NCI-H128 (cell line): ENCODE measurements around the gene FAM151B.
"Not testable (repeated sequence)": the region's sequence is repeated elsewhere in the genome, so short reads cannot be mapped to it uniquely, and the experiment has no call there.

Experiments
- DNase-seq: peaks from one replicate; lab custom pipeline; 2025; ENCODE audit not compliant: unreplicated experiment; lab: John Stamatoyannopoulos, UW

Gene FAM151B, protein sequence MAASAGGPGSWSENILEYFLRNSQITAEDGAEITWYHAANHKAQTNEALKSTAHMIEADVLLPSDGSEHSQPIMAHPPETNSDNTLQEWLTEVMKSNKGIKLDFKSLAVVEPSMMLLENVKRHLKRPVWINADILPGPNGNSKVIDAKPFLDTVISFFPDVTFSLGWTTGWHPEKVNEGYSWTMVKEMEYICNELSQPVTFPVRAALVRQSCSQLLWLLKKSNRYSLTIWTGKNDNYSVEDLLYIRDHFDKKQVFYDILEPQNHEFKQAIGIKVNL

DNA sequence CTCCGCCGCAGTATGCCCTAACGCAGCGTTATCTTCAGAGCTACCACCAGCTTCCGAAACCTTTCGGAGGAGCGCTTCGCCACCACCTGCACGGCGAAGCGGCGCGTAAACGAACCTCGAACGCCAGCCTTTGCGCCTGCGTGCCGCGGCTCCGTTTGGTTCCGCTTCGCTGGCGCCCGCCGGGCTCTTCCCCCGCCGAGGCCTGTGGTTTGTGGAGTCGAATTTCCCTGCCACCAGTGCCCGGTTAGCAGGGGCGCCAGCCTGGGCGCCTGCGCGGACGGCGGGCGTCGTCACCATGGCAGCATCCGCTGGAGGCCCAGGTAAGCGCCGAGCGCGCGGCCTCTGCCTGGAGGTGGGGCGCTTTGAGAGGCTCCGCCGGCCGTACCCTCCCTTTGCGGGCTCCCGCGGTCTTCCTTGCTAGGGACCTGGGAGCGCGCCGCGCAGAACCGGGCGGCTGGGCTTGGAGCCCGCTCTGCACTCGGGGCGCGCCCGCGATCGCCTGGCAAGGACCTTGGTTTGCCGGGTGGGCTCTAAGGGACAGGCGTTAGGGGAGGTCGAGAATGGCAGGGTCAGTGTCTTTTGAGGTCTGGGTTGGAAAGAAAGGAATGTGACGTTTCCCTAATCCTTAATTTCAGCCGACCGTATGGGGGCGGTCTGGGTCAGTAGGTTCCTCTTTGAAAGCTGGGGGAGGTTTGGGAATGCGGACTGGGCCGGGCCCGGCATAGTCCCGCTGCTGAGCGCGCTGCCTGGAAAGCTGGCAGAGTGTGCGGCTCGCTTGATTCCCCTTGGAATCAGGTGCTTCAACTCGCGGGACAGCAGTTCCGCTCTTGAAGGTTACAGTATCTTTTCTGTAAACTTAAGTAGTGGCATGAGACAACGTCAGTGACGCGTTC, at the start of gene FAM151B:
Gene FAM151B, plus strand, starts transcription at position 272 of the 893 bp plus-strand sequence. Its CDS starts 24 bp downstream, at position 296.
- DNase-seq, result peak; percentile 92

DNA sequence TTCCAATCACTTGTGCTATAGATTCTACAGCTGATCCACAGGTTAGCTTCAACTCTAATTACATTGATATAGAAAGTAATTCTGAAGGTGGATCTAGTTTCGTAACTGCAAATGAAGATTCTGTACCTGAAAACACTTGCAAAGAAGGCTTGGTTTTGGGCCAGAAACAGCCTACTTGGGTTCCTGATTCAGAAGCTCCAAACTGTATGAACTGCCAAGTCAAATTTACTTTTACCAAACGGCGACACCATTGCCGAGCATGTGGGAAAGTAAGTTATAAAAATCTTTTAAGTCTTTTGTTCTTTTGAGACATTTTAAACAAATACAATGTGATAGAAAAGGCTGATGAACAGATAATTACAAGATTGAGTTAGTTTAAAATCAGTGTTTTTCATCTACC, 49.2 kb upstream of the FAM151B start:
- DNase-seq, result no peak

GRCh38 chr5:80439213-80439612, 48.7 kb upstream of the FAM151B start:
- no peak for DNase-seq

DNA sequence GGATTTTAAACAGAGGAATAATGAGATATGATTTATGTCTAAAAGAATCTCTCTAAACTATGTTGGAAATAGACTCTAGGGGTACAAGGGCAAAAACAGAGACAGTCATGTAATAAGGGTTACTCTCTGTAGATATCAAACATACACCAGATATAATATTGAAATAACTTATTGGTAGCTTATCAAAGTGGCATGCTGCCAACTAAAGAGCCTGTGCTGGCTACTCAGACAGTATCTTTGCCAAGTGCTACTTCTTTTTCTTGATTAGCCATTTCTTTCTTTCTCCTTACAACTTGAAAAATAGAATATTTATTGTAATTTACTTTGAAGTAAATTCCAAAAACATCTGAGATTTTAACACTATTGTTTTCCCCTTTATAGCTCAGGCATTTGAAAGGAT, 45.2 kb upstream of the FAM151B start:
- no peak for DNase-seq

DNA sequence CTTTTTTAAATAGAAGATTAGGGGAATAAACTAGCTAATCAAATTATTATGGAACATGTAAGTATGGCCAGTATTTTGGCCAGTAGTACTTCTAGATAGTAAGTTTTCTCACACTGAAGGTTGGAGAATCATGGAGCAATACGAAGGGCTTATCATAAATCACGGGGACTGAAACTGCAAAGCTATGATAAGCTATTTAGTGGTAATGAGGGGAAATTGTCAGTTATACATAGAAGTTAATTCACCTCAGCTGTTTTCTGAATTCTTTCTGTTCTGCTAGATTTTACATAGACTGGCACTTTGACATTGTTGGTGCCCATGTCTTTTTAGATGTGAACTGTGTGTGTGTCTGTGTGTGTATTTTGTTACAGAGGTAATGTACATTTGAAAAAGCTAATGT, 34.5 kb upstream of the FAM151B start:
- DNase-seq, result no peak

DNA sequence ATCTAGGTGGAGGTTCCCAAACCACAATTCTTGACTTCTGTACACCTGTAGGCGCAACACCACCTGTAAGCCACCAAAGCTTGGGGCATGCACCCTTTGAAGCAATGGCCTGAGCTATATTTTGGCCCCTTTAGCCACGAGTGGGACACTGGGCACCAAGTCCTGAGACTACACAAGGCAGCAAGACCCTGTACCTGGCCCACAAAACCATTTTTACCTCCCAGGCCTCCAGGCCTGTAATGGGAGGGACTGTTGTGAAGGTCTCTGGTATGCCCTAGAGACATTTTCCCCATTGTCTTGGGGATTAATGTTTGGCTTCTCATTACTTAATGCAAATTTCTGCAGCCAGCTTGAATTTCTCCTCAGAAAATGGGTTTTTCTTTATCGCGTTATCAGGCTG, 24.6 kb upstream of the FAM151B start:
- no peak for DNase-seq

- no peak for DNase-seq
Measured at GRCh38 chr5:80466669-80467485, 21.0 kb upstream of the FAM151B start.

GRCh38 chr5:80468131-80468530, 19.8 kb upstream of the FAM151B start:
- no peak for DNase-seq

GRCh38 chr5:80470631-80471030, 17.3 kb upstream of the FAM151B start:
- not testable (repeated sequence) for DNase-seq

GRCh38 chr5:80474929-80475328, 13.0 kb upstream of the FAM151B start:
- DNase-seq, result no peak

- no peak for DNase-seq
Measured at GRCh38 chr5:80479713-80480112, 8.2 kb upstream of the FAM151B start.

DNA sequence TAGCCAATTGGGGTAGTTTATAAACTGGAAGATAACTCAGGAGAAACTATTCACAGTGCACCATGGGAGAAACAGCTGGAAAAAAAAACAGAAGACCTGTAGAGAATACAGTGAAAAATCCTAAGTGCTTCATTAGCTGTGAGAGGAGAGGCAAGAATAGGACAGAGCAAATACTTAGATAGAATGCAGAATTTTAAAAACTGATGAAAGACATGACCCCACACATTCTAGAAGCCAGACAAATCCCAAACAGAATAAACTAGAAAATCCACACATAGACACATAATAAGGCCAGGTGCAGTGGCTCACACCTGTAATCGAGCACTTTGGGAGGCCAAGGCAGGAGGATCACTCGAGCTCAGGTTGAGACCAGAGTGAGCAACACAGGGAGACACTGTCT, 7.5 kb upstream of the FAM151B start:
- DNase-seq, result no peak

GRCh38 chr5:80481019-80481893, 6.6 kb upstream of the FAM151B start:
- DNase-seq, result no peak

DNA sequence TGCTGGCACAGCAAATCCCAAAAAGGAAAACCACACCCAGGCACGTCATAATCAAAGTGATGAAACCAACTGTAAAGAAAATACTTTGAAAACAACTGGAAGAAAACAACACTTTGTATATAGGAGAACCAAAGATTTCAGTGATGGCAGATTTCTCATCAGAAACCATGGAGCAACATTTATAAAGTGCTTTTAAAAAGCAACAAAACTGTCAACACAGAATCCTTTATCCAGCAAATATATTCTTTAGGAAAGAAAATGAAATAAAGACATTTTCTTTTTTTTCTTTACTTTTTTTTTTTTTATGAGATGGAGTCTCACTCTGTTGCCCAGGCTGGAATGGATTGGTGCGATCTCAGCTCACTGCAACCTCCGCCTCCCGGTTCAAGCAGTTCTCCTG, 5.3 kb upstream of the FAM151B start:
- no peak for DNase-seq

GRCh38 chr5:80483636-80484232, 4.2 kb upstream of the FAM151B start:
- no peak for DNase-seq

- DNase-seq, result no peak
Measured at GRCh38 chr5:80487444-80487828, 464 bp upstream of the FAM151B start.

- no peak for DNase-seq
Measured at GRCh38 chr5:80491296-80491695, 3.4 kb downstream of the FAM151B start.

- DNase-seq, result no peak
Measured at GRCh38 chr5:80492741-80493140, 4.8 kb downstream of the FAM151B start.

- DNase-seq, result not testable (repeated sequence)
Measured at GRCh38 chr5:80493443-80493842, 5.5 kb downstream of the FAM151B start.

GRCh38 chr5:80495891-80496290, 8.0 kb downstream of the FAM151B start:
- DNase-seq, result no peak
